Fibroblast of the aortic adventitia (primary cell): ENCODE results near the gene DNAJB2. TPM values are rescaled to one million over a fixed set of nuclear protein-coding genes. Genes with fewer than 3 reads are reported as not detected.

ENCODE experiments used
- DNase-seq: peaks from one replicate; pipeline ENCODE4 v3.0.0-alpha.2; 2010; ENCODE audit warnings: low read depth
- H3K4me3 ChIP-seq: 2 replicates; pipeline ENCODE4 v1.5.1; 2011; ENCODE audit warnings: low read depth, mild to moderate bottlenecking, control low read depth, low read length, moderate library complexity
- CTCF ChIP-seq: IDR thresholded peaks from 2 replicates; pipeline ENCODE4 v1.5.1; 2011; ENCODE audit warnings: mild to moderate bottlenecking, low read length, control low read depth, inconsistent platforms; ENCODE audit not compliant: insufficient read depth
- total RNA-seq: library from RNA; depleted of rRNA; stranded (reverse); fragments of >200 nt; gene quantifications from 2 replicates; pipeline ENCODE4 v1.2.3, GENCODE V29; 2012; ENCODE audit warnings: low replicate concordance

The DNAJB2 gene
- total RNA-seq, 1 donor, result 28.0 TPM

- no peak for DNase-seq
- TF ChIP-seq CTCF, result no peak
- H3K4me3 ChIP-seq, result no peak overlapping the region
Observed at GRCh38 chr2:219296142-219296541, 17.0 kb downstream of the DNAJB2 start.

- no peak for TF ChIP-seq CTCF
- H3K4me3 ChIP-seq, result no peak overlapping the region
- DNase-seq, result no peak
Observed at GRCh38 chr2:219296631-219297391, 17.6 kb downstream of the DNAJB2 start.

GRCh38 chr2:219297766-219298456 is 18.7 kb downstream of the DNAJB2 start:
- peak; percentile 41 for TF ChIP-seq CTCF
- DNase-seq, result no peak
- H3K4me3 ChIP-seq, result no peak overlapping the region

GRCh38 chr2:219298759-219299371 is 19.7 kb downstream of the DNAJB2 start:
- H3K4me3 ChIP-seq, result no peak overlapping the region
- TF ChIP-seq CTCF, result peak; percentile 99
- peak; percentile 83 for DNase-seq

- no peak overlapping the region for H3K4me3 ChIP-seq
- no peak for TF ChIP-seq CTCF
- DNase-seq, result no peak
Observed at GRCh38 chr2:219299372-219299760, 20.2 kb downstream of the DNAJB2 start.

- TF ChIP-seq CTCF, result no peak
- no peak for DNase-seq
- H3K4me3 ChIP-seq, result no peak overlapping the region
Observed at GRCh38 chr2:219300022-219300421, 20.9 kb downstream of the DNAJB2 start.
